Endothelial cell of umbilical vein (primary cell): Measurements from ENCODE around the gene LUC7L2. TPM values are rescaled to one million over a fixed set of nuclear protein-coding genes. Genes with fewer than 3 reads are reported as not detected.

Source experiments
- BruUV-seq: library from RNA; stranded (reverse); fragments of 400-500 nt; replicated peaks from 2 replicates; lab custom pipeline; 2021; lab: Mats Ljungman, UMichigan
- CTCF ChIA-PET: fragments of 300-600, 350-600 bp; sonication (Branson Sonifier 250); formaldehyde crosslinking; loops from one replicate; lab custom pipeline; 2021; ENCODE audit warnings: antibody characterized with exemption, inconsistent platforms; lab: Charles Lee
- POLR2A ChIA-PET: fragments of 300-600, 350-600 bp; sonication (Branson Sonifier 250); formaldehyde crosslinking; loops from one replicate; lab custom pipeline; 2021; ENCODE audit warnings: antibody characterized with exemption, inconsistent platforms; lab: Charles Lee
- DNase-seq: peaks from one replicate; pipeline ENCODE4 v3.0.0-alpha.2; 2011; ENCODE audit warnings: low read depth, low spot score
- FAIRE-seq: peaks from 2 replicates; lab custom pipeline; 2011; peaks lifted over from hg19 to GRCh38; lab: Jason Lieb, UNC
- H2AFZ ChIP-seq: 2 replicates; pipeline ENCODE4 v1.6.0; 2012; ENCODE audit warnings: low read depth, low read length, control low read depth, inconsistent platforms
- H3K27ac ChIP-seq: 2 replicates; pipeline ENCODE4 v1.5.1; 2011; ENCODE audit warnings: low read depth, mild to moderate bottlenecking, control low read depth, low read length, moderate library complexity; ENCODE audit not compliant: insufficient read depth
- H3K27me3 ChIP-seq, 2 experiments: 2 replicates each; pipeline versions ENCODE4 v1.6.0 to v1.6.1; 2011; ENCODE audit warnings: low read length in 2 of 2, mixed read lengths in 1 of 2; ENCODE audit not compliant: control insufficient read depth in 2 of 2, insufficient read depth in 2 of 2
- H3K36me3 ChIP-seq, 2 experiments: 2 replicates in 1 of 2; 3 replicates in 1 of 2; pipeline ENCODE4 v1.5.1; 2011; ENCODE audit warnings: low read length in 2 of 2, mild to moderate bottlenecking in 1 of 2, moderate library complexity in 1 of 2; ENCODE audit not compliant: control insufficient read depth in 2 of 2, insufficient read depth in 2 of 2; ENCODE audit errors: extremely low read depth in 1 of 2
- H3K4me1 ChIP-seq: 3 replicates; pipeline ENCODE4 v1.5.1; 2011; ENCODE audit warnings: mild to moderate bottlenecking, low read length; ENCODE audit not compliant: control insufficient read depth, insufficient read depth; ENCODE audit errors: extremely low read depth
- H3K4me2 ChIP-seq: 2 replicates; pipeline ENCODE4 v1.6.1; 2011; ENCODE audit warnings: low read length, control low read depth, mixed read lengths; ENCODE audit not compliant: insufficient read depth
- H3K4me3 ChIP-seq, 3 experiments: fragments of 200-600 bp in 1 of 3; sonication (generic), shearing (Covaris generic) in 1 of 3; replicated peaks in 1 of 3; 2 replicates each; pipeline ENCODE4 v1.5.1; 2011 to 2016; ENCODE audit warnings: control low read depth in 3 of 3, low read length in 3 of 3, mild to moderate bottlenecking in 2 of 3, inconsistent platforms in 1 of 3, low read depth in 1 of 3, moderate library complexity in 1 of 3; ENCODE audit not compliant: insufficient read depth in 1 of 3
- H3K79me2 ChIP-seq: 2 replicates; pipeline ENCODE4 v1.6.0; 2012; ENCODE audit warnings: low read length, inconsistent platforms; ENCODE audit not compliant: control insufficient read depth, insufficient read depth
- H3K9ac ChIP-seq: replicated peaks from 2 replicates; pipeline ENCODE3; 2011; ENCODE audit warnings: low read length, control low read depth; ENCODE audit not compliant: insufficient read depth; ENCODE audit errors: extremely low read depth
- H3K9me1 ChIP-seq: replicated peaks from 3 replicates; pipeline ENCODE4 v1.6.0; 2011; ENCODE audit warnings: mild to moderate bottlenecking, low read length; ENCODE audit not compliant: control insufficient read depth, insufficient read depth; ENCODE audit errors: extremely low read depth
- H3K9me3 ChIP-seq: replicated peaks from 2 replicates; pipeline ENCODE4 v1.5.1; 2012; ENCODE audit warnings: low read length, inconsistent platforms; ENCODE audit not compliant: control insufficient read depth, insufficient read depth
- H4K20me1 ChIP-seq: replicated peaks from 2 replicates; pipeline ENCODE3; 2011; ENCODE audit warnings: mild to moderate bottlenecking, low read length; ENCODE audit not compliant: control insufficient read depth, insufficient read depth; ENCODE audit errors: extremely low read depth
- CTCF ChIP-seq, 2 donors: IDR thresholded peaks; 1 replicate in 1 of 2; 2 replicates in 1 of 2; pipeline ENCODE4 v1.5.1; 2011; ENCODE audit warnings: low read length in 2 of 2, mild to moderate bottlenecking in 2 of 2, moderate library complexity in 2 of 2, control low read depth in 1 of 2, inconsistent platforms in 1 of 2, low read depth in 1 of 2; ENCODE audit not compliant: insufficient read depth in 1 of 2; ENCODE audit errors: extremely low read depth in 1 of 2
- EZH2 ChIP-seq: IDR thresholded peaks from 2 replicates; pipeline ENCODE4 v1.6.1; 2012; ENCODE audit warnings: borderline replicate concordance, low read depth, mild to moderate bottlenecking, moderate library complexity, low read length, inconsistent platforms; ENCODE audit not compliant: severe bottlenecking
- FOS ChIP-seq: IDR thresholded peaks from 2 replicates; pipeline ENCODE4 v1.6.1; 2011; ENCODE audit warnings: mild to moderate bottlenecking, low read length, moderate library complexity, borderline replicate concordance; ENCODE audit not compliant: insufficient read depth
- GATA2 ChIP-seq: IDR thresholded peaks from 2 replicates; pipeline ENCODE4 v1.7.0; 2011; ENCODE audit warnings: low read depth, mild to moderate bottlenecking, moderate library complexity, mixed read lengths, low read length; ENCODE audit not compliant: insufficient read length, insufficient read depth
- JUN ChIP-seq: IDR thresholded peaks from 2 replicates; pipeline ENCODE4 v1.6.1; 2011; ENCODE audit warnings: borderline replicate concordance, low read depth; ENCODE audit not compliant: insufficient read length, insufficient read depth
- MAX ChIP-seq: IDR thresholded peaks from 2 replicates; pipeline ENCODE4 v1.6.1; 2011; ENCODE audit not compliant: insufficient read depth, insufficient read length
- MYC ChIP-seq: IDR thresholded peaks from one replicate; pipeline ENCODE4 v1.6.1; 2011; ENCODE audit warnings: mild to moderate bottlenecking, low read depth, low read length
- POLR2A ChIP-seq: IDR thresholded peaks from 2 replicates; pipeline ENCODE4 v1.6.1; 2012; ENCODE audit warnings: low read depth, mild to moderate bottlenecking, control low read depth, low read length
- POLR2AphosphoS5 ChIP-seq: IDR thresholded peaks from 2 replicates; pipeline ENCODE4 v1.6.1; 2012; ENCODE audit warnings: low read depth, mild to moderate bottlenecking, control low read depth, low read length, moderate library complexity; ENCODE audit not compliant: insufficient read depth
- dilution Hi-C: fragments of 300-500 bp; cut with MboI; formaldehyde crosslinking; loops from one replicate; pipeline ENCODE4 v1.15.0; 2019; ENCODE audit warnings: low sequenced_read_pairs; ENCODE audit not compliant: extremely low pct_ligation_motif_present
- intact Hi-C: fragments of 100-400 bp; cut with micrococcal nuclease; formaldehyde crosslinking; loops from one replicate; pipeline ENCODE4 v1.10.0; 2022
- polyA plus RNA-seq, 4 experiments: library from polyadenylated mRNA; depleted of rRNA in 3 of 4; stranded (reverse) in 3 of 4; unstranded in 1 of 4; fragments of >200 nt; gene quantifications; 2 replicates each; pipeline versions ENCODE4 v1.2.1 to v1.2.3, GENCODE V29; 2011 to 2012; ENCODE audit warnings: missing spikeins in 1 of 4
- total RNA-seq: library from RNA; stranded (reverse); gene quantifications from 2 replicates; pipeline ENCODE4 v1.2.3, GENCODE V29; 2021

Gene LUC7L2
- total and polyA plus RNA-seq, 2 donors (not counting 3 experiments of a cell fraction or from before 2014, with no cell fraction given): 28.0 to 85.8 TPM

- TF ChIP-seq JUN: no peak
- no peak for TF ChIP-seq POLR2A
- no peak for TF ChIP-seq POLR2AphosphoS5
- TF ChIP-seq GATA2: no peak
- TF ChIP-seq MAX: no peak
- no peak for TF ChIP-seq MYC
- TF ChIP-seq CTCF (IDR thresholded peaks at IDR 0.05; ENCODE audit: extremely low read depth in 1 of 2, insufficient read depth in 1 of 2, low read depth in 1 of 2, low read length in 2 of 2): no peak
- TF ChIP-seq EZH2: no peak
- no peak for TF ChIP-seq FOS
- H3K4me2 ChIP-seq: no peak overlapping the region
- H2AFZ ChIP-seq: no peak overlapping the region
- BruUV-seq: no TSS peak
- no peak overlapping the region for H3K27ac ChIP-seq
- H3K27me3 ChIP-seq: no peaks in the 10 kb centered on the region
- intact Hi-C loops: no loop called here
- H3K9ac ChIP-seq: no peak overlapping the region
- dilution Hi-C loops: no loop called here
- ChIA-PET POLR2A (no interaction called here), CTCF (no interaction called here)
- H4K20me1 ChIP-seq: no peaks in the 10 kb centered on the region
- H3K79me2 ChIP-seq: peaks cover 9% of the 10 kb centered on the region
- FAIRE-seq (no peak), DNase-seq (no peak)
- H3K36me3 ChIP-seq: peaks cover 21 to 35% of the 10 kb centered on the region in 2 experiments
- H3K4me3 ChIP-seq: no peak overlapping the region
- no peaks in the 10 kb centered on the region for H3K9me1 ChIP-seq
- H3K4me1 ChIP-seq: no peaks in the 10 kb centered on the region
- no peaks in the 10 kb centered on the region for H3K9me3 ChIP-seq
These were observed 43.9 kb downstream of the LUC7L2 start for GRCh38 chr7:139403601-139404000.
